NCI-H774 (cell line): ENCODE data around the gene SMPDL3A.
"Not testable (repeated sequence)": the region's sequence is repeated elsewhere in the genome, so short reads cannot be mapped to it uniquely, and the experiment has no call there.

ENCODE experiments used
- DNase-seq: peaks from one replicate; lab custom pipeline; 2025; lab: John Stamatoyannopoulos, UW

SMPDL3A gene, protein sequence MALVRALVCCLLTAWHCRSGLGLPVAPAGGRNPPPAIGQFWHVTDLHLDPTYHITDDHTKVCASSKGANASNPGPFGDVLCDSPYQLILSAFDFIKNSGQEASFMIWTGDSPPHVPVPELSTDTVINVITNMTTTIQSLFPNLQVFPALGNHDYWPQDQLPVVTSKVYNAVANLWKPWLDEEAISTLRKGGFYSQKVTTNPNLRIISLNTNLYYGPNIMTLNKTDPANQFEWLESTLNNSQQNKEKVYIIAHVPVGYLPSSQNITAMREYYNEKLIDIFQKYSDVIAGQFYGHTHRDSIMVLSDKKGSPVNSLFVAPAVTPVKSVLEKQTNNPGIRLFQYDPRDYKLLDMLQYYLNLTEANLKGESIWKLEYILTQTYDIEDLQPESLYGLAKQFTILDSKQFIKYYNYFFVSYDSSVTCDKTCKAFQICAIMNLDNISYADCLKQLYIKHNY

DNA sequence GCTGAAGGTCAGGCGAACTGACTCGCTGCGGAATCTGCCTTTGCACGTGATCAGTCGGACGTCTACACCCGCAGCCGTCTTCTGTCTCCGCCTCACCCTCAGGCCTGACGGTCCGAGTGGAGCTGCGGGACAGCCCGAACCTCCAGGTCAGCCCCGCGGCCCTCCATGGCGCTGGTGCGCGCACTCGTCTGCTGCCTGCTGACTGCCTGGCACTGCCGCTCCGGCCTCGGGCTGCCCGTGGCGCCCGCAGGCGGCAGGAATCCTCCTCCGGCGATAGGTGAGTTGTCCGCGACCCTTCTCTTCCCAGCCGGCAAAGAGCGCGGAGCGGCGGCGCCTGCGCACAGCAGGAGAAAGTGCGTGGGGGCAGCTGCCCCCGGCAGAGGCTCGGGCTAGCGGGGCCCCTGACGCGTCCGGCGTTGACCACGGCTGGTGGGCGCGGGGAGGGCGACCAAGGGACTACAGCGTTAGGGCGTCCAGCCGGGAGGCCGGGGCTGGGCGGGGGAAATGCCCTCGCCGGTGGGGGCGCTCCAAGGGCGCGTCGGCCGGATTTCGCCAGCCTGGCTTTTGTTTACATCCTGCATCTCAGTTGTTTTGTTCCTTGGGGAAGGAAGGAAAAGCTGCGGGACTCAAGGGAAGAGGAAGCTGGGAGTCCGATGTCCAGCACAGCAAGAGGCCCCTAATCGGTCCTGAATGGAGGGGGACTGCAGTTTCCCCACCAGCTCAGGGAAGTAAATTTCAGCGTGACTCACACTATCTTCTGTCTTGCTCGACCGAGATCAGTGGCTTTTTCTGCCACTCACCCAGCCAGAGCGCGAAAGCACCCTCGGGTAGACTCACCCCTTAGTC lies at the start of gene SMPDL3A:
Gene SMPDL3A, plus strand, starts transcription at position 77 of the 846 bp plus-strand sequence. Its CDS starts 89 bp downstream, at position 166.
- peak; percentile 88 for DNase-seq

DNA sequence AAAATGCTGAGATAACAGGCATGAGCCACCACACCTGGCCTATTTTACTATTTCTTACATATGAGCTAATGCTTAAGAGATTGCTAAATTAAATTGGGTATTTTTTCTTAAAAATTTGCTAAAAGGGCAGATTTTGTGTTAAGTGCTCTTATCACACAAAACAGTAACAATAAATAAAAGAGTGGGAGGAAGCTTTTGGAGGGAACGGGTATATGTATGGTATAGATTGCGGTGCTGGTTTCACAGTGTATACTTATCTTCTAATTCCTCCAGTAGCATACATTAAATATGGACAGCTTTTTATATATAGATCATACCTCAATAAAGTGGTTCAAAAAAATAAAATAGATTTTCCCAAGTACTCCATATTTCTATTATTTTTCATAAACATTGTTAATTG lies 49.0 kb upstream of the SMPDL3A start:
- DNase-seq = no peak

DNA sequence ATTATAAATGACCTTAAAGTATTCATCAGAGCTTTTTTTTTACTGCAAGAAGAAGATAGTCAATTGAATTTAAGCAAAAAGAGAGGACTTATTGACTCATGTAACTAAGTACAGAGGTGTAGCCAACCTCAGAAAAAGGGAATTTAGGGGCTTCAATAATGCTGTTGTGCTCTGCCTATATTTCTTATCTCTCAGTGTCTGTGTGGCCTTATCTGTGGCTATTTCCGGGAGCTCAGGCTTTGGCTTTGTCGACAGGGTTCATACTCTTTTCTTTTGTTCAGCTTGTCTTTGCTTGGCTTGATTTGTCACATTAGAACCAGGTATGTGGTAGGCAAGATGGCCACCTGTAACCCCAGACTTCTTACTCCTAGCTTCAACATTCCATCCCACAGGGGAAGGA lies 48.1 kb upstream of the SMPDL3A start:
- DNase-seq = no peak

DNA sequence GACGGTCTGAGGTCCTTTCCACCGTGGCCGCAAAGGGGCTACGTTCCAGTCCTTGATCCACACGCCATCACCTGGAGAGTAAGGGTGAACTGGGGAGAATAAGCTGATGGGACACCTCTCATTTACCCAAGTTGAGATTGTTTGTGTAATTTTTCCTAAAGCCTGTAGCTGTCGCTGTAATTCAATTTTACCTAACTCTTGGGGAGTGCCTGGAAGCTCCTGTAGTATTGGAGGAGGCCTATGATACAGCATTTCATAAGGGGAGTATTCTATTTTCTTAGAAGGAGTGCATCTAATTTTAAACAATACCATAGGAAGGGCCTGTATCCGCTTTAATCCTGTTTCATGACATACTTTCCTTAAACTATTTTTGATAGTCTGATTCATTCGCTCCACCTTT lies 44.8 kb upstream of the SMPDL3A start:
- DNase-seq = not testable (repeated sequence)

DNA sequence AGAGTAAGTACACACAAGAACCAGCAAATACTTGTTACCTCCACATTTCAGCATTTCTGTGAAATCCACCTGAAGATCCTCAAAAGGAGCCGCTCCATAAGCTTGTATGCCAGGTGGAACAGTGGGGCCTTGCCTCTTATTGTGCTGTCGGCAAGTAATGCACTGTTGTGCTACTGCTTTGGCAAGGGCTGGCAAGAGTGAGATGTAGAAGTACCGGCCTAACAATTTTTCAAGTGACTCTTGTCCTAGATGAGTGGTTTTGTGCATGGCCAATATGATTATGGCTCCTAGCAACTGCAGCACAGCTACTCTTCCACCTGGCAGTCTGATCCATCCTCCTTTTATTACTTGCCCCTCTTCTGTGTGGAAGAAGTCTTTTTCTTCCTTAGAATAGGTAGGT lies 44.2 kb upstream of the SMPDL3A start:
- not testable (repeated sequence) for DNase-seq

DNA sequence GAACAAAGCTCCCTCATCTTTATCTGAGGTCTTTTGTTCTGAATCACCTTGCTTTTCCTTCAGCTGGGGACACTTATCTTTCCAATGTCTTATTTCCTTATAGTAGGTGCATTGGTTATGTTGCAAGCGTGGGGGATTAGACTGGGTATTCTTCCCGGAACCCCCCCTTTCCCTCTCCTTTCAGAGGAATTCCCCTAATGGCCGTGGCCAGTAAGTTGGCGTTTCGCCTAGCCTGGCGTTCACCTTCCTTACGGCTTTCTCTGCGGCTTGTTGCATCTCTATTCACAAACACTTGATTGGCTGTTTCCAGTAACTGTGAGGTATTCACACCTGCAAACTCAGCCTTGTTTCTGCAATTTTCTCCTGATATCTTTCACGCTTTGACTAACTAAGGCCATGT lies 42.4 kb upstream of the SMPDL3A start:
- DNase-seq = no peak

DNA sequence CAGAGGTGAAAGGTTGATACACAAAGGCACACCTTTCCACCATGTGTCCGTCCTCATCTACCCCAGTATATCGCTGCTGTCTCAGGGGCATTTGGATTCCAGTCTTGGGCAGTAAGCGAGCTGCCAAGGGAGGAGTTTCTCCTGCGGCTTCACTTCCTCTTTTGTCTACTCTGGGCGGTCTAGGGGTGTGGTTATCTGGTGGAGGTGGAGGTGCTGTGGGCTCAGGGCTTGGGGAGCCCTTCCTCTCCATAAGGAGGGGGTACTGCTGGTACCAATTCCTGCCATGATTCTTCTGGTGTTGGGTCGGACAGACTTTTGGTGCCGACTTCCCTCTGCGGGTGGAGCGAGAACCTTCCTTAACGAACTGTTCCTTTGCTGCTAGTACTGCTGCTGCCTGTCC lies 41.5 kb upstream of the SMPDL3A start:
- no peak for DNase-seq

DNA sequence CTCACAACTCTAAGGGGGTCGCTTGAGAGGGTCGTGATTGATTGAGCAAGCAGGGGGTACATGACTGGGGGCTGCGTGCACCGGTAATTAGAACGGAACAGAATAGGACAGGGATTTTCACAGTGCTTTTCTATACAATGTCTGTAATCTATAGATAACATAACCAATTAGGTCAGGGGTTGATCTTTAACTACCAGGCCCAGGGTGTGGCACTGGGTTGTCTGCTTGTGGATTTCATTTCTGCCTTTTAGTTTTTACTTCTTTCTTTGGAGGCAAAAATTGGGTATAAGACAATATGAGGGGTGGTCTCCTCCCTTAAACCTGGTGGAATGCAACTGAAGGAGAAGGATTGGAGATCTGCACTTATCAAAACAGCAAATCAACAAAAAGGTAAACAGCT lies 40.1 kb upstream of the SMPDL3A start:
- not testable (repeated sequence) for DNase-seq

DNA sequence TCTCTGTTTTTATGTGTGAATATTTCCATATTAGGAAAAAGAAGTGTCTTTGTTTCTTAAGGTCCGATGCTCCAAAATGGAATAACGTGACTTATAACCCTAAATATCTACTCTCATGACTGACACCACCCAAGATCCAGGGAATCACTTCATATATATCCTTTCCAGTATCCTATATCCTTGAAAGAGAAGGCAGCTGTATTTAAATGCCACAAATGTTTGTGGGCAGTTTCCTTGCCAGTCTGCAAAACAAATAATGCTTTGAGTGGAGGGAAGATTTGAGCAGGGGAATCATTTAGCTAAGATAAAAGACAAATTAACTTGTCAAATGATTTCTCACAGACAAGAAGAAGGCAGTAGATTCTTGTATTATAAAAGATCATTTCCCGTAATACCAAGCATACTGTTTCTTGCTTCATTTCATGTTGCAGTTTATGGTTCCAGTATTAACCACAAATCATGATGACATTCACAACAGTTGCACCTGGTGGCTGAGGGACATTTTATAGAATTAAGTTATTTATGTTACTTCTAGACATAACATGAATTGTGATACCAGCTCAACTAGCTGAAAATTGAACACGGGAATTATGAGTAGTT lies 39.5 kb upstream of the SMPDL3A start:
- DNase-seq = peak; percentile 36

DNA sequence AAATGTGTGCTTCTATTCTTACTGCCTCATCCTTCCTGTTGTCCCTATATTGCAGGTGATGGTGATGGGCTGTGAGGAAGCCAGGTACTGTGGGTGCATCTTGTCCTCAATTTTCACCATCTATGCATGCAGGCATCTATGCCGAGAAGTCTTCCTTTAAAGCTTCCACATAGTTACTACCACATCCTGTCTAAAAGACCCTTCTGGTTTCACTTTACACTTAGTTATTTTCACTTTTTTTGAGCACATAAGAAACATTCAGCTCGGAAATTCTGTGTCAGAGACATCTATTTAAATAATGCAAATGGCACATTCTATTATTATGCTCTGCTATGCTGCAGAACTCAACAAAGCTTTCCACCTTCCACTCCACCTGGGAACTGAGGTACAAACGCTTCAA lies 37.7 kb upstream of the SMPDL3A start:
- no peak for DNase-seq

DNA sequence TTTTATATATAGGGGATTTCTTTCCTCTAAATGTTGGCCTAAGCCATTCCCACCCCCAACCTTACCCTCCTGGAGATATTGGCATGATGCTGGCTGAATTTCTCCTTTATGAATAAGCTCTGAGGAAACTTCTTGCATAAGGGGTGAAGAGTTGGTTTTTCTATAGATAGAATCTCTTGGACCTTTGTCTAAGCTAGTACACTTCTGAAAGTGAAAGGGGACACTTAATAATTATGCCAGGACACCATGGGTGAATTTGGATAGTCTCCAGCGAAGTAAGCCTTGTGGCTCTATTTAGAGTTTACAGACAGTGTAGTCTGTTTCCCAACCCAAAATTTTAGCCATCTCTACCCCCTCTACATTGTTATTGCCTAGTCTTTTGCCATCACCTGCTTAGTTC lies 36.6 kb upstream of the SMPDL3A start:
- no peak for DNase-seq

DNA sequence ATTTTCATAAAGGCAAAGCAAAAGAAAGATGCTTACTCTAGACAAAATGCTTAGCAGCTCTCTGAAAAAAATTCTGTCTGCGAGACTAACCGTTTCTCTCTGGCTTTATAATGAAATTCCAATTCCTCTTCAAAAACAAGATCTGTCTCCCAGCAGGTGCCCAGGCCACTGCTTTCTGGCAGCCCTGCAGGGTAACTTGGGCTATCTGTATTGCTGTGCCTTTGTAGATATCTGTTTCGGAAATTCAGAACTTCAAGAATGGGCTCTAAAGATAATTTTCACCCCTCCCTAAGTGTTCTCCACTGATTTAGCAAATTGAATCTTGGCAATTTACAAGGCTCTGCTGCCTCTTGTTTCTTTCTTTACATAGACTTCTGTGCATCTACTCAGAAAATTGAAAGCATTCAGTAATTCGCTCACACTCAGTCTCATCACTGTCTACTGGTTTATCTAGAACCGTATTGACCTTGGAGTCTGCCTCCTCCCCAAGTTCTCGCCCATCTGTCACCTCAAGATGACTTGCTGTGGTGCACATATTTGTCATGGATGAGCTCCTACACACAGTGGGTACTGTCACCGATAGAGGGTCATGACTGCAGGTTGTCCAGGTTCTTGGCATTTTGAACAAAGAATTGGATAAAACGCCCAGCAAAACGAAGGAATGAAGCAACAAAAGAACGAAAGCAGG lies 35.9 kb upstream of the SMPDL3A start:
- no peak for DNase-seq

DNA sequence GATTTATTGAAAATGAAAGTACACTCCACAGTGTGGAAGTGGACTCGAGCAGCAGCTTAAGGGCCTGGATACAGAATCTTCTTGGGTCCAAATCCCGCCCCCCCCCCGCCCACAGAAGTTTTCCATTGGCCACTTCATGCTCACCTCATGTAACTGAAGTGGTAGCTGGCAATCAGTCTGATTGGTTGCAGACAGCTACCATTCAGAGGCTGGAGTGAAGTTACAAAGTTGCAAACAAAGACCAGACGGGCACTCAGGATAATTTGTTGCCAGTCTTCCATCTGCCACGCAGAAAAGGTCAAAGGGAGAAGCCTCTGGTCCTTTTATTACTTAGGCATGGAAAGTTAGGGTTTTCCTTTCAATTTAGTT lies 35.4 kb upstream of the SMPDL3A start:
- peak; percentile 62 for DNase-seq

DNA sequence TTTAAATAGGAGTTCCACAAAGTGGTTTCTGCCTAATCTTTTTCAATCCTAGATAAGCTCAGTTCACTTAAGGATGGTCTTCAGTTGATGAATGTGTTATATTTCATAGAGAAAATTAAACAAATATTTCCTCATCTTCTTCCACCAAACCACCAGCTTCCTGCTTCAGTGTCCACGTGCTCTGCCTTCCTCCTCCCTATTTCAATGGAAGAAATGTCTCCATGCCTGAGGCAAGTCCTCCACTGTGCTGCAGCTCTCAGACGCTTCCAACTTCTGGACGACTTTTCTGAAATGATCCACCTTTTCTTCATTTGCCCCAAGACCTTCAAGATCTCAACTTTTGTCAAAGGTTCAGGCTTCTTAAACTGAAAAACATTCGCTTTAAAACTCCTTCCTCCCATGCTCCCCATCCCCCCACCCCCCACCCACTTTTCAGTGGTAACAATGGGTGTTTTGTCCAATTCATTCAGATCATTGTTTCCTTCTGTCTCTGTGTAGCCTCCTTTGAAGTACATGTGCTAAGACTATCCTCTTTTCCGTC lies 34.8 kb upstream of the SMPDL3A start:
- no peak for DNase-seq

DNA sequence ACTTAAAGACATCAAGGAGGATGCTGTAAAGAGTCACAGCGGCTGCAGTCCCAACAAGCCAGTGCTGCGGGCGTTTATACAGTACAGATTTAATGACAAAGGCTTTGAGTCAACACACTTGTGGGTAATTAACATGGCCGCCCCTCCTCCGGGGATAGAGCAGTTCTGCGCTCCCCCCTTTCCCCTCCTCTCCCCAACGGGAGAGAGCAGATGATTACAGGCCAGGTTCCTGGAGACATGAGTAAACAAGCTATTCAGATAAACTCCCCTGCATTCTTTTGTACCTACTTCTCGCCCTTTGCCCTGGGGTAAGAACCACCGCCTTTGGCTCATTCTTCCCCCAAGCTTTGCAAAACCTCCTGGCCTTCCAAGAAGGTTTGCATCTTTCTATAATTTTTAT lies 33.2 kb upstream of the SMPDL3A start:
- no peak for DNase-seq

DNA sequence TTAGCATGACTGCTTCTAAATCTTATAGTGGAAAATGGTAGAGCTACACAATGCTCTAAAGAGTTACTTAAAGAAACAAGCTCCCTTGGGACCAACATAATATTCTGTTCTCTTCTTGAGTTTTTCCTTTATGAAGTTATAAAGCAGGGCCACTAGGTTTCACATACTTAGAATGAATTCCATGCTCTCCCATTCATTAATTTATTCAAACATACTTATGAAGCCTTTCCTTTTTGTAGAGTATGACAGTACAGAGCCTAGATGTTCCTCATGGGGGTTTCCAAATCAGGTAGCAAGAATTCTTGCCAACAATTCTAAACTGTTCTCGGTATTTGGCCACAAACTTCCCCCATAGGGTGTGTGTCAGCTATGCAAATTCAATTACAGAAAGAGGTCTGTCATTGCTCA lies 30.1 kb upstream of the SMPDL3A start:
- no peak for DNase-seq

DNA sequence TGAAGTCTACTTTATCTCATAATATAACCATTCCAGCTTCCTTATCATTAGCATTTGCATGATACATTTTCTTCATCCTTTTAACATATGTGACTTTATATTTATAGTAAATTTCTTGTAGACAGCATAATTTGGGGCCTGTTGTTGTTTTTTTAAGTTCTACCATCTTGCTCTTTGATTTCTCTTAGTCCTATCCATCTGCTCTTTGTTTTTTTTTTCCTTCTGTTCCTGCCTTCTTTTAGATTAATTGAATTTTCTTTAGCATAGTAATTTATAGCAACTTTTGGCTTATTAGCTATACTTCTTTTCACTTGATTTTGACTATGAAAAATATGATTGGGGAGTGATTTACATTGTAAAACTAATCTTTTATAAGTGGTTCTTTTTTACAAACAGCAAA lies 28.7 kb upstream of the SMPDL3A start:
- no peak for DNase-seq

DNA sequence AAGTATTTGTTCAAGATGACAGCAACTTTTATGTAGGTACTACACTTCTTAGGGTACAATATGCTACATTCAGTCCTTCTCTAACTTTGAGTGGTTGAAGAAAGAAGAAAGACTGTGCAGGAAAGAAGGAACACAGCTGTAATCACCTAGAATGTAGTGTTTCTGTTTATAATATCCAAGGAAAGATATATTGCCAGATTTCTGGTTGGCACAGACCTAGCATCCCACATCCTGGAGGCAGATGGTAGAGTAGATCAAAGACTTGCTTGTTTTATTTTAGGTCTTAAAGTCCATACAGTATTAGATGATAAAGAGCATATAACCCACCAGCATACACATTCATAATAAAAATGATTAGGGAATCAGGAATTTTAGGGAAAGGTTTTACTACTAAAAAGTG lies 22.8 kb upstream of the SMPDL3A start:
- DNase-seq = no peak

DNA sequence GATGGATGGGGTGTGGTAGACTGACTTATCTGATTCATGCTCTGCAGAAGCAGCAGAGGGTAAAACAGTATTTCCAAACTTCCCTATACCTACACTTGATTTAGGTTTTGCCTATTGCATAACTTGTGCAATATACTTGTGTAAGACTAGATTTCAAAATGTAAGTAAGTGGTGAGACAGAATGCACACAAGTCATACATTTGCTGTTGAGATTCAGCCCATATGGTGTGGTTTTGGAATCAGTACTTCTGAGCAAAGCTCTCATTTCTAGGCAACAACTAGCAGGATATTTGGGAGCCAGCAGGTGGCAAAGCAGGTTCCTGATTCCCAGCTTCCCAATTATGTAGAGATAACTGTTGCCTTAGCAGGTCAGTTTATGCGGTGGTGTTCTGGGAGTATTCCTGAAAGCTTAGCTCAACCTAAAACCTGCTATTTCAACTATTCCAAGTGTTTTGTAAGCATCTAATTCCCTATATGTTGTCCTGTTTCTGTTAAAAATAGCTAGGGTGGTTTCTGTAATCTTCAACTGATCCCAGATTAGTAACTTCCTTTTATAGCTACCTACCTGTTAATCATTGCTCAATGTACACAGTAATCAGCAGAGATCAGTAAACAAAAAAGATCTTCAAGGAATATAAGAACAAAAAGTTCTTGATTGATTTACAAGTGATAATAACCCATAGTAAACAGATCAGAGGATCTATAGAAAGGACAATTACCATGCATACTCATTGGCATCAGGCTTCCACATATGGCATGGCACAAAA lies 18.0 kb upstream of the SMPDL3A start:
- DNase-seq = no peak

DNA sequence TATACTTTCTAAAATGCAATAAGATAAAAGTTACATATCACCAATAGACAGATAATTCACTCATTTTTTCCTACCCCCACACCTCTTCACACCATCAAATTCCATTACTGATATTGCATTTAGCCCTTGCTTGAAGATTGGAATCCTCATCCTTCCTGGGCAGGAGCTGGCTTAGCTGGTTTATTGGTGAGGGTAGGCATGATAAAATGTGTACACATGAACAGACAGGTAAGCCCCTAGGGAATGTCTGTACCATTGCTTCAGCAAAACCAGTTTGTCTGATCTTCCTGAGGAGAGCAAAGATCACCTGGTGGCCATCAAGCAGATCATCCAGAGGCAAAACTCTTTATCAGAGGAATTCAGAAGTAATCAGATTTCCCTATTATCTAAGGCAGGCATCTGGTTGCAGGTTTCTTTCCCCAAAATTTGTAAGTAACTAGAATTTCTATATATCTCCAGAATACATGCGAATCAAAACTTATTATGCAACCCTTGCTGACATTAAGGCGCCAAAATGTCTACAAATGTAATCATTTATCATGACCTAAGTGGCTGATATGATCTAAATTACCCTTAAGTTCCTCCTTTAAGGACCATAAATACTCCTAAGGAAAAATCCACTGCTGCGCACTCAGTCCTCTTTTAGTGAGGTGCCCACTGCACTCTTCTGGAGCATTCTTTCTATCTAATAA lies 16.2 kb upstream of the SMPDL3A start:
- no peak for DNase-seq

DNA sequence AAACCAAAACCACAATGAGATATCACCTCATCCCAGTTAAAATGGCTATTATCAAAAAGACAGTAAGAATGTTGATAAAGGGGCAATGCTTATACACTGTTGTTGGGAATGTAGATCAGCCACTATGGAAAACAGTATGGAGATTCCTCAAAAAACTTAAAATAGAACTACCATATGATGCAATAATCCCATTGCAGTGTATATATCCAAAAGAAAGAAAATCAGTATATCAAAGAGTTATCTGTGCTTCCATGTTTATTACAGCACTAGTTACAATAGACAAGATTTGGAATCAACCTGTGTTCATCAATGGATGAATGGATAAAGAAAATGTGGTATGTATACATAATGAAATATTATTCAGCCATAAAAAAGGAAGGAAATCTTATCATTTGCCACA lies 13.1 kb upstream of the SMPDL3A start:
- no peak for DNase-seq
